KMS-11 (cell line): ENCODE data around the gene YARS1.
"Not testable (repeated sequence)": the region's sequence is repeated elsewhere in the genome, so short reads cannot be mapped to it uniquely, and the experiment has no call there.

Source experiments
- H2AFZ ChIP-seq: fragments of 200-600 bp; sonication (generic); 2 replicates; pipeline ENCODE4 v1.6.1; 2016; ENCODE audit warnings: antibody characterized with exemption, mixed run types, low read depth
- H3K27ac ChIP-seq: fragments of 200-600 bp; sonication (generic); 2 replicates; pipeline ENCODE4 v1.6.1; 2016; ENCODE audit warnings: mild to moderate bottlenecking, mixed run types
- H3K27me3 ChIP-seq: fragments of 200-600 bp; sonication (generic); 2 replicates; pipeline ENCODE4 v1.6.1; 2017; ENCODE audit warnings: mild to moderate bottlenecking, low read depth, mixed run types, moderate library complexity; ENCODE audit not compliant: insufficient read depth
- H3K36me3 ChIP-seq: fragments of 200-600 bp; sonication (generic); 2 replicates; pipeline ENCODE4 v1.6.1; 2017; ENCODE audit warnings: mild to moderate bottlenecking, mixed run types; ENCODE audit not compliant: insufficient read depth
- H3K4me1 ChIP-seq: fragments of 200-600 bp; sonication (generic); 2 replicates; pipeline ENCODE4 v1.6.1; 2016; ENCODE audit warnings: mild to moderate bottlenecking, low read depth, mixed run types; ENCODE audit not compliant: poor library complexity, severe bottlenecking
- H3K4me2 ChIP-seq: fragments of 200-600 bp; sonication (generic); 2 replicates; pipeline ENCODE4 v1.7.0; 2016; ENCODE audit warnings: mild to moderate bottlenecking, mixed run types
- H3K4me3 ChIP-seq: fragments of 200-600 bp; sonication (generic); IDR thresholded peaks from 2 replicates; pipeline ENCODE4 v1.6.1; 2017; ENCODE audit warnings: low read depth, low read length, mixed read lengths; ENCODE audit not compliant: insufficient read depth
- H3K79me2 ChIP-seq: fragments of 200-600 bp; sonication (generic); 2 replicates; pipeline ENCODE4 v1.6.1; 2016; ENCODE audit warnings: low read depth, mixed run types; ENCODE audit not compliant: insufficient read depth
- H3K9ac ChIP-seq: fragments of 200-600 bp; sonication (generic); 2 replicates; pipeline ENCODE4 v1.6.1; 2016; ENCODE audit warnings: mild to moderate bottlenecking, mixed run types
- H4K20me1 ChIP-seq: fragments of 200-600 bp; sonication (generic); 2 replicates; pipeline ENCODE4 v1.6.1; 2016; ENCODE audit warnings: mild to moderate bottlenecking, mixed run types; ENCODE audit not compliant: insufficient read depth
- TF ChIP-seq, protein P1 (sequence below): fragments of 200-600 bp; sonication (generic); conservative IDR thresholded peaks from 2 replicates; pipeline ENCODE4 v1.6.1; 2017; ENCODE audit warnings: low read depth, mild to moderate bottlenecking, antibody characterized with exemption, low read length, moderate library complexity, mixed read lengths

Gene YARS1

DNA sequence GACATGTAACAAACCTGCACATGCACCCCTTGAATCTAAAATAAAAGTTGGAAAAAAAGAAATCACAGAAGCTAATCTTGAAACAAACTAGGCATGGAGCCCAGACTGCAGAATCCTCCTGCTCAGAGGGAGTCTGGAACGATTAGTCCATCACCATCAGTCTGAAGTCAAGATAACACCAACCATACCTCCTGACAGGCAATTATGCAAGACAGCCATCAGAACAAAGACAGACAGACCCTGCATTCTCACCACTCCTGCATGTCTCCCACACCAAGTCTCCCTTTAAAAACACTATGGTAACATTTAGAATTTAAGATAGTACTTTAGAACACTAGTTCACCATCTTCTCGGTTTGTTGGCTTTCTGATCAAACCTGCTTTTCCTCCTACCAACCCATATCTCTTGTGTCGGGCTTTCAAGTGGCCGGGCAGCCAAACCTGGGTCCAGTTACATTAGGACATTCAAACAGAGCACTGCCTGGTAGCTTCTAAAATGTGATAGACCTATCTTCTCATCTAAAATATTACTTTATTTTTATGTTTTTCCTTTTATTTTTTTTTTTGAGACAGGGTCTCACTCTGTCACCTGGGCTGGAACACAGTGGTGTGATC is 10.1 kb downstream of the YARS1 start:
- no peak overlapping the region for H3K9ac ChIP-seq
- TF ChIP-seq, protein P1, sequence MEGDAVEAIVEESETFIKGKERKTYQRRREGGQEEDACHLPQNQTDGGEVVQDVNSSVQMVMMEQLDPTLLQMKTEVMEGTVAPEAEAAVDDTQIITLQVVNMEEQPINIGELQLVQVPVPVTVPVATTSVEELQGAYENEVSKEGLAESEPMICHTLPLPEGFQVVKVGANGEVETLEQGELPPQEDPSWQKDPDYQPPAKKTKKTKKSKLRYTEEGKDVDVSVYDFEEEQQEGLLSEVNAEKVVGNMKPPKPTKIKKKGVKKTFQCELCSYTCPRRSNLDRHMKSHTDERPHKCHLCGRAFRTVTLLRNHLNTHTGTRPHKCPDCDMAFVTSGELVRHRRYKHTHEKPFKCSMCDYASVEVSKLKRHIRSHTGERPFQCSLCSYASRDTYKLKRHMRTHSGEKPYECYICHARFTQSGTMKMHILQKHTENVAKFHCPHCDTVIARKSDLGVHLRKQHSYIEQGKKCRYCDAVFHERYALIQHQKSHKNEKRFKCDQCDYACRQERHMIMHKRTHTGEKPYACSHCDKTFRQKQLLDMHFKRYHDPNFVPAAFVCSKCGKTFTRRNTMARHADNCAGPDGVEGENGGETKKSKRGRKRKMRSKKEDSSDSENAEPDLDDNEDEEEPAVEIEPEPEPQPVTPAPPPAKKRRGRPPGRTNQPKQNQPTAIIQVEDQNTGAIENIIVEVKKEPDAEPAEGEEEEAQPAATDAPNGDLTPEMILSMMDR: no peak
- peaks cover 58% of the 10 kb centered on the region for H3K79me2 ChIP-seq
- H4K20me1 ChIP-seq: peaks cover 7% of the 10 kb centered on the region; the same call in 1 of the 2 replicates
- H3K4me1 ChIP-seq: peaks cover 10% of the 10 kb centered on the region
- H3K4me3 ChIP-seq: no peak overlapping the region
- H3K36me3 ChIP-seq: peaks cover 11% of the 10 kb centered on the region; the same call in 1 of the 2 replicates
- H3K27ac ChIP-seq: no peak overlapping the region
- no peak overlapping the region for H2AFZ ChIP-seq
- H3K27me3 ChIP-seq: no peaks in the 10 kb centered on the region
- H3K4me2 ChIP-seq: no peak overlapping the region

DNA sequence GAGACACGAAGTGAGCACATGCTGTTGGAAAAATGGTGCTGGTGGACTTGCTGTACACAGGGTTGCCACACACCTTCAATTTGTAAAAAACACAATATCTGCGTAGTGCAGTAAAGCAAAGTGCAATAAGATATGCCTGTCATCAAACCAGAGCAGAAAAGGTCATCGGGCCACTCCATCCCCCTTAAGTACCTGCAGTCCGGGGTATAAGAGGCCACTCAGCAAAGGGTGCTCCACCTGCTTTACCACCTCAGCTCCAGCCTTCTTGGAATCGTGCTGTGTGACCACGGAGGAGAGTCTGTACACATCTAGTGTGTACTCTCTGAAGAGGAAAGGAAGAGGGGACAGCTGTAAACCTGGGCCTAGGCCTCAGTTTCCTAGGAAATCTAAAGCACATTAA is 10.9 kb downstream of the YARS1 start:
- Histone ChIP-seq H3K9ac (no peak overlapping the region), H3K36me3 (peaks cover 11% of the 10 kb centered on the region; the same call in 1 of the 2 replicates), H3K4me1 (peaks cover 10% of the 10 kb centered on the region), H3K4me2 (no peak overlapping the region), H3K27me3 (no peaks in the 10 kb centered on the region), H3K79me2 (peaks cover 51% of the 10 kb centered on the region), H4K20me1 (peaks cover 3% of the 10 kb centered on the region; the same call in 1 of the 2 replicates), H3K27ac (no peak overlapping the region), H2AFZ (no peak overlapping the region), H3K4me3 (no peak overlapping the region)
- TF ChIP-seq, protein P1: no peak

DNA sequence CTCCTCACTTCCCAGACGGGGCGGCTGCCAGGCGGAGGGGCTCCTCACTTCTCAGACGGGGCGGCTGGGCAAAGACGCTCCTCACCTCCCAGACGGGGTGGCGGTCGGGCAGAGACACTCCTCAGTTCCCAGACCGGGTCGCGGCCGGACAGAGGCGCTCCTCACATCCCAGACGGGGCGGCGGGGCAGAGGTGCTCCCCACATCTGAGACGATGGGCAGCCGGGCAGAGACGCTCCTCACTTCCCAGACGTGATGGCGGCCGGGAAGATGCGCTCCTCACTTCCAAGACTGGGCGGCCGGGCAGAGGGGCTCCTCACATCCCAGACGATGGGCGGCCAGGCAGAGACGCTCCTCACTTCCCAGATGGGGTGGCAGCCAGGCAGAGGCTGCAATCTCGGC is 12.7 kb downstream of the YARS1 start:
- peaks cover 10% of the 10 kb centered on the region for H3K4me1 ChIP-seq
- H3K36me3 ChIP-seq: peaks cover 11% of the 10 kb centered on the region; the same call in 1 of the 2 replicates
- H3K9ac ChIP-seq, H3K4me2 ChIP-seq, H3K27me3 ChIP-seq, H3K27ac ChIP-seq, H4K20me1 ChIP-seq, H3K4me3 ChIP-seq, H2AFZ ChIP-seq: not testable (repeated sequence)
- peaks cover 36% of the 10 kb centered on the region; the same call in 1 of the 2 replicates for H3K79me2 ChIP-seq

- Histone ChIP-seq H4K20me1 (no peaks in the 10 kb centered on the region), H3K27ac (no peak overlapping the region), H3K4me1 (peaks cover 9% of the 10 kb centered on the region), H3K9ac (no peak overlapping the region), H3K36me3 (peaks cover 4% of the 10 kb centered on the region; the same call in 1 of the 2 replicates), H2AFZ (no peak overlapping the region), H3K27me3 (no peaks in the 10 kb centered on the region), H3K4me2 (no peak overlapping the region), H3K79me2 (peaks cover 11% of the 10 kb centered on the region; the same call in 1 of the 2 replicates), H3K4me3 (no peak overlapping the region)
- TF ChIP-seq, protein P1: no peak
Measured at GRCh38 chr1:32801096-32801715, 16.0 kb downstream of the YARS1 start.
